Testis (tissue), 3 donors: ENCODE results near the gene MAGI2. TPM values are rescaled to one million over a fixed set of nuclear protein-coding genes. Genes with fewer than 3 reads are reported as not detected.

Source experiments
- DNase-seq: peaks from one replicate; pipeline ENCODE4 v3.0.0-alpha.2; 2019
- H3K27ac ChIP-seq, 2 donors: fragments of 200-600 bp; sonication (generic); one replicate each; pipeline ENCODE4 v1.5.1; 2019
- H3K27me3 ChIP-seq: fragments of 200-600 bp; sonication (generic); one replicate; pipeline ENCODE4 v1.5.1; 2019
- H3K36me3 ChIP-seq: fragments of 200-600 bp; sonication (generic); one replicate; pipeline ENCODE4 v1.5.1; 2017; ENCODE audit warnings: low read depth; ENCODE audit errors: missing control alignments
- H3K4me1 ChIP-seq: fragments of 200-600 bp; sonication (generic); one replicate; pipeline ENCODE4 v1.5.1; 2019
- H3K4me3 ChIP-seq, 2 donors: fragments of 200-600 bp; sonication (generic); one replicate each; pipeline ENCODE4 v1.5.1; 2017 to 2019
- H3K9me3 ChIP-seq: fragments of 200-600 bp; sonication (generic); one replicate; pipeline ENCODE4 v1.5.1; 2017
- POLR2A ChIP-seq: fragments of 450-650 bp; IDR thresholded peaks from one replicate; pipeline ENCODE4 v1.6.1; 2017; ENCODE audit warnings: antibody characterized with exemption, mild to moderate bottlenecking, moderate library complexity
- WGBS, 2 donors: methylation state at CpG; one replicate each; pipeline ENCODE4 v1.1.5; 2018; 5-methylcytosine and 5-hydroxymethylcytosine counted together
- intact Hi-C: fragments of 100-400 bp; cut with DNase I; formaldehyde crosslinking; loops from one replicate; pipeline ENCODE4 v1.15.1; 2023; ENCODE audit warnings: low total_unique reads
- polyA plus RNA-seq: library from polyadenylated mRNA; stranded (reverse); fragments of 350-450 nt; fragmentation: Illumina TruSeq; extraction: RNeasy Lipid Tissue Mini Kit (QIAGEN cat#74804); gene quantifications from one replicate; pipeline ENCODE4 v1.2.3, GENCODE V29; 2014; ENCODE audit warnings: low read depth, low replicate concordance; ENCODE audit not compliant: insufficient read depth
- total RNA-seq, 2 donors: library from RNA; depleted of rRNA; stranded (reverse); fragments of >200 nt; gene quantifications; one replicate each; pipeline ENCODE4 v1.2.3, GENCODE V29; 2016
- TF ChIP-seq, protein P1 (sequence below), 3 experiments: fragments of 450-650 bp in 2 of 3; fragments of 200-600 bp in 1 of 3; sonication (generic) in 1 of 3; IDR thresholded peaks; one replicate each; pipeline ENCODE4 v1.5.1; 2016 to 2019; ENCODE audit warnings: antibody characterized with exemption in 3 of 3, mild to moderate bottlenecking in 2 of 3, moderate library complexity in 1 of 3

MAGI2 gene
- total and polyA plus RNA-seq, 3 donors from 2014 or later, result 11.2 to 13.1 (median 12.4) TPM

DNA sequence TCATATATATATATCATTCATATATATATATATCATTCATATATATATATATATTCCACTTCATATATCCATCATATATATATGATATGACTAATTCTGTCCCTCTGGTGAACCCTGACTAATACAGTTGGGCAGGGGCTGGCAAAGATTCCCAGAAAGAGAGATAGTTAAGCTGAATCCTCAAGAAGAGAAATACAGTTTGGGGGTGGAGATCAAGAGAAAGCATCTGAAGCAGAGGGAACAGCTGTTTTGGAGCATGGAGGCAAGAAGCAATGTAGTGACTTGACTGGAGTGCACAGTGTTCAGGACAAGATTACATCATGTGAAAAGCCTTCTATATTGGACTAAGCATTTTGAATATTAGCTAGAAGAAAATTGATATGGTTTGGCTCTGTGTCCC is 540.7 kb downstream of the MAGI2 start:
- Histone ChIP-seq H3K27me3 (no peaks in the 10 kb centered on the region), H3K4me1 (no peaks in the 10 kb centered on the region), H3K36me3 (no peaks in the 10 kb centered on the region), H3K9me3 (no peaks in the 10 kb centered on the region), H3K27ac (no peak overlapping the region), H3K4me3 (no peak overlapping the region)
- intact Hi-C loops, result no loop called here
- DNase-seq, result no peak
- TF ChIP-seq, protein P1, sequence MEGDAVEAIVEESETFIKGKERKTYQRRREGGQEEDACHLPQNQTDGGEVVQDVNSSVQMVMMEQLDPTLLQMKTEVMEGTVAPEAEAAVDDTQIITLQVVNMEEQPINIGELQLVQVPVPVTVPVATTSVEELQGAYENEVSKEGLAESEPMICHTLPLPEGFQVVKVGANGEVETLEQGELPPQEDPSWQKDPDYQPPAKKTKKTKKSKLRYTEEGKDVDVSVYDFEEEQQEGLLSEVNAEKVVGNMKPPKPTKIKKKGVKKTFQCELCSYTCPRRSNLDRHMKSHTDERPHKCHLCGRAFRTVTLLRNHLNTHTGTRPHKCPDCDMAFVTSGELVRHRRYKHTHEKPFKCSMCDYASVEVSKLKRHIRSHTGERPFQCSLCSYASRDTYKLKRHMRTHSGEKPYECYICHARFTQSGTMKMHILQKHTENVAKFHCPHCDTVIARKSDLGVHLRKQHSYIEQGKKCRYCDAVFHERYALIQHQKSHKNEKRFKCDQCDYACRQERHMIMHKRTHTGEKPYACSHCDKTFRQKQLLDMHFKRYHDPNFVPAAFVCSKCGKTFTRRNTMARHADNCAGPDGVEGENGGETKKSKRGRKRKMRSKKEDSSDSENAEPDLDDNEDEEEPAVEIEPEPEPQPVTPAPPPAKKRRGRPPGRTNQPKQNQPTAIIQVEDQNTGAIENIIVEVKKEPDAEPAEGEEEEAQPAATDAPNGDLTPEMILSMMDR (IDR thresholded peaks at IDR 0.05), result no peak
- no peak for TF ChIP-seq POLR2A

DNA sequence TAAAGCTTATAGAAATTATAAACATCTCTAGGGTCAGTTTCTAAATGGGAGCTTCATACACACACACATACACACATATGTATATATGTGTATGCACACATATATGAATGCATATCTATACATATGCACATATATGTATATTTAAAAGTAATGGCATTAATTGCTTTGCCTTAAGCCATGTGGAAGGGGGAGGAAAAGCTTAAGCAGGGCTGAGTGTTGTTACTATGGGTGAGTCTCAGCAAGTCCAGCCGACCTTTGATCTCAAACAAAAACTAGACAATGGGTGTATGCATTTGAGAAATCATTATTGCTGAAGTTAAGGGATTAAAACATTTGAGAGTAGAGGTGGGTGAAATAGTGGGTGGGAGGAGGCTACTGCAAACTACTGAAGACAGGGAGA is 546.7 kb downstream of the MAGI2 start:
- H3K4me3 ChIP-seq, result no peak overlapping the region
- no peak for TF ChIP-seq POLR2A
- TF ChIP-seq, protein P1 (IDR thresholded peaks at IDR 0.05), result no peak
- no peaks in the 10 kb centered on the region for H3K36me3 ChIP-seq
- no peaks in the 10 kb centered on the region for H3K4me1 ChIP-seq
- no peaks in the 10 kb centered on the region for H3K27me3 ChIP-seq
- intact Hi-C loops, result no loop called here
- no peaks in the 10 kb centered on the region for H3K9me3 ChIP-seq
- WGBS, 2 donors, result 95 to 97% methylated on average over 1 of the region's 1 CpG
- no peak overlapping the region for H3K27ac ChIP-seq
- DNase-seq, result no peak

DNA sequence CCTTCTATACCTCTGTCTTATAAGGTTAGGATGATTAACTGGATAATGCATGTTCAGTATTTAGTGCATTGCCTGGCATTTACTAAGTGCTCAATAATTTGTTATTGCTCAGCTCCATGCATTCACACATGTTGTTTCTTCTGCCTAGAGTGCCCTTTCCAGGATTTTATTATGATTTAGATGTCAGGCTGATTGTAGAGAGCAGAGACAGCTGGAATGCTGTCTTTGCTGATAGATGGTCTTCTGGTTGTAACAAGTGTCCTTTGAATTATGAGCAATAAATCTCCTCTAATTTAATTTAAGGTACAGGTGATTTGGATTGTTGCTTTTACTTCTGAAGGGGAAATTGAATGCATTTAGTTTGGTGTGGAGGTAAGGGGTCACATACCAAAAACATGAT is 548.0 kb downstream of the MAGI2 start:
- Histone ChIP-seq H3K4me1 (no peaks in the 10 kb centered on the region), H3K36me3 (no peaks in the 10 kb centered on the region), H3K27ac (no peak overlapping the region), H3K9me3 (no peaks in the 10 kb centered on the region), H3K27me3 (no peaks in the 10 kb centered on the region), H3K4me3 (no peak overlapping the region)
- TF ChIP-seq POLR2A, result no peak
- TF ChIP-seq, protein P1 (IDR thresholded peaks at IDR 0.05), result no peak
- intact Hi-C loops, result no loop called here
- no peak for DNase-seq

DNA sequence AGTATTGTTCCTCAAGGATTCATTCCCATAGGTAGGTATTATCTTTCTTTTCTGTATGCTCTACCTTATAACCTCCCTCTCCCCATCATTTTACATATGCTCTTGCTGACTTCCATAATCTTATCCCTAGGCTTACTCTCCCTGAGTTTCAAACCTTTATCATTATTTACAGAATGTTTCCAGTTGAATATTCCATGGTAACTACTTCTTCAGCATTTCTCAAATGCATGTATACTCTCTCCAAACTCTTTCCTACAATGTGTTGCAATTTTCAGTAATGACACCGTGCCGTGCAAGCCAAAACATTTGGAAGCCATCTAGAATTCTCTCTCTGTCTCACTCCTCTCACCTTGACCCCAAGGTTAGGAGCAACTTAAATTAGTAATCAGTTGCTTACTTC is 548.5 kb downstream of the MAGI2 start:
- WGBS, 2 donors, result 39 to 51% methylated on average over 2 of the region's 2 CpGs
- DNase-seq, result no peak
- H3K4me3 ChIP-seq, result no peak overlapping the region

DNA sequence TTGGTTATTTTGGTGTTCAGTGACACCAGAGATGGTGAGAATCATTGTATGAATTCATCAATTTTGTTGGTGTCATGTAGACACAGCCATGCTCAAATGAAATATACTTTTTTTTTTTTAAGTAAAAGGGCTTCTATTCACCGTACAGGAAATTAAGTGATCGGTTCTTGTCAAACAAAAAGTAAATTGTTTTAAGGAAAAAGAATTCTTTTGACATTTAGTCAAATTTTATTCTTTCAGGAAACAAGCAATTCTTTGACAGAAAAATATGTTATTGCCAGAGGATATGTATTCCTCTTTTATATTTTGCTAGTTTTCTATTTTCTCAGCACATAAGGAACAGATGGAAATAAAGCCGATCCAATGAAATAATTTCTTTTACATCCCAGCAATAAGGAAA is 551.9 kb downstream of the MAGI2 start:
- WGBS, 2 donors, result 92 to 94% methylated on average over 3 of the region's 3 CpGs
- no peak overlapping the region for H3K27ac ChIP-seq
- no peak overlapping the region for H3K4me3 ChIP-seq
- TF ChIP-seq POLR2A, result no peak
- TF ChIP-seq, protein P1 (IDR thresholded peaks at IDR 0.05), result no peak
- no peak for DNase-seq
- intact Hi-C loops, result no loop called here
- no peaks in the 10 kb centered on the region for H3K36me3 ChIP-seq
- no peaks in the 10 kb centered on the region for H3K9me3 ChIP-seq
- H3K4me1 ChIP-seq, result no peaks in the 10 kb centered on the region
- no peaks in the 10 kb centered on the region for H3K27me3 ChIP-seq

More for the DNA sequence above, 548.5 kb downstream of the MAGI2 start:
- Histone ChIP-seq H3K36me3 (no peaks in the 10 kb centered on the region), H3K27ac (no peak overlapping the region), H3K4me1 (no peaks in the 10 kb centered on the region), H3K27me3 (no peaks in the 10 kb centered on the region), H3K9me3 (no peaks in the 10 kb centered on the region)
- intact Hi-C loops, result no loop called here
- TF ChIP-seq, protein P1 (IDR thresholded peaks at IDR 0.05), result no peak
- TF ChIP-seq POLR2A, result no peak
